ENCODE measurements around the gene DPP6.

Gene DPP6

DNA sequence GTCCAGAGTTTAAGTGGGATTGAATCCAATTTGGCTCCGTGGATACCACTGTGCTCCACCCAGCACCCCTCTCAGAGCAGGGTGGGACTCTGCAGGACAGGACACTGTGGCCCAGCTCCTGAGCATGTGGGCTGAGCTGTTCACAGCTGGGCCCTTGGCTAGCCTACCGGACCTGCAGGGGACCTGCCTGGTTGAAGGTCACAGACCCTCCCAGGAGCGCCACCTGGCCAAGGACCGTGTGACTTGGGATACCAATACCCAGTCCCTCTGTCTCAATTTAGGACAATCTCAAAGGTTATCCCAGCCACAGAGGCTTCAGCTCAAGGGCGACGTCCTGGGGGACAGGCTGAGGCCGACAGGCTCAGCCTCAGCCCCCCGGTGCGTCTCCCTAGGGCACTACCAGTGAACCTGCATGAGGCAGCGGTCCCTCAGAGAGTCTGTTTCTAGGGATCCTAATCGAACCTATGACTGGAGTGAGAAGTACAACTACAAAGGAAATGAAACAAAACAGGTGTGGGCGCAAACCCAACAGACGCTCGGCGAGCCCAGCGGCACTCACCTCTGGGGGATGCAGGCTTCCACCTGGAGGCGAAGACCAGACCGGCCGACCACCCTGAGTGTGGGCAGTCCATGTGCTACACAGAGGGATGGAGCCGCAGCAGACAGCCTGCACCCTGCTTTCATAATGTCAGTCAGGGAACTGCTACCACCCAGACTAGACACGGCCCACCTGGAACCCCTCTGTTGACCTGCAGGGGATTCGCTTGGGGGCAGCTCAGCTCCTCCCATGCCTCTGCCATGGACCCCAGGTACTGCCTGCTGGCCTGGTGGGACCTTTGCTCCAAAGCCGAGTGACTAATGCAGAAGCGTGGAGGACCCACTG lies 847.0 kb downstream of the DPP6 start:
- no peak for DNase-seq (ENCODE audit: low read depth)
- no peak overlapping the region for H3K4me3 ChIP-seq (ENCODE audit: control insufficient read depth, low read depth, low read length)
- TF ChIP-seq, protein P1, sequence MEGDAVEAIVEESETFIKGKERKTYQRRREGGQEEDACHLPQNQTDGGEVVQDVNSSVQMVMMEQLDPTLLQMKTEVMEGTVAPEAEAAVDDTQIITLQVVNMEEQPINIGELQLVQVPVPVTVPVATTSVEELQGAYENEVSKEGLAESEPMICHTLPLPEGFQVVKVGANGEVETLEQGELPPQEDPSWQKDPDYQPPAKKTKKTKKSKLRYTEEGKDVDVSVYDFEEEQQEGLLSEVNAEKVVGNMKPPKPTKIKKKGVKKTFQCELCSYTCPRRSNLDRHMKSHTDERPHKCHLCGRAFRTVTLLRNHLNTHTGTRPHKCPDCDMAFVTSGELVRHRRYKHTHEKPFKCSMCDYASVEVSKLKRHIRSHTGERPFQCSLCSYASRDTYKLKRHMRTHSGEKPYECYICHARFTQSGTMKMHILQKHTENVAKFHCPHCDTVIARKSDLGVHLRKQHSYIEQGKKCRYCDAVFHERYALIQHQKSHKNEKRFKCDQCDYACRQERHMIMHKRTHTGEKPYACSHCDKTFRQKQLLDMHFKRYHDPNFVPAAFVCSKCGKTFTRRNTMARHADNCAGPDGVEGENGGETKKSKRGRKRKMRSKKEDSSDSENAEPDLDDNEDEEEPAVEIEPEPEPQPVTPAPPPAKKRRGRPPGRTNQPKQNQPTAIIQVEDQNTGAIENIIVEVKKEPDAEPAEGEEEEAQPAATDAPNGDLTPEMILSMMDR (conservative IDR thresholded peaks at IDR 0.05; ENCODE audit: control insufficient read depth, insufficient read depth, low read depth, low read length) = no peak

DNA sequence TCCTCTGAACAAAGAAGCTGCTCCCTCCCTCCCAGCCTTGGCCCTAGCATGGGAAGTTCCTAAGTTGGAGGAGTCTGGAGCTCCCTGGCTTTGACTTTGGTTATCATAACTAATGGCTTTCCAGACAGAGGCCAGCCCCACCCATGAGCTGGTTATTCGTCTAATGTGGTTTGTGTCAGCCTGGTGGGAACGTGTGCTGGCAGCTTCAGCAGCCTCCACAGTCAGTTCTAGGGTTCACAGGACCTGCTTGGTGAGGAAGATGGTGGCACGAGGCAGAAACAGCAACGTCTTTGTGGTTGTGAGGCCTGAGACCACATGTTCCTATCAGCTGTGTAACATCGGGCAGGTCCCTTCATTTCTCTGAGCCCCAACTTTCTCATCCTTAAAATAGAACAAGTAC lies 847.7 kb downstream of the DPP6 start:
- TF ChIP-seq, protein P1 (conservative IDR thresholded peaks at IDR 0.05; ENCODE audit: control insufficient read depth, insufficient read depth, low read depth, low read length) = no peak
- DNase-seq (ENCODE audit: low read depth) = no peak

DNA sequence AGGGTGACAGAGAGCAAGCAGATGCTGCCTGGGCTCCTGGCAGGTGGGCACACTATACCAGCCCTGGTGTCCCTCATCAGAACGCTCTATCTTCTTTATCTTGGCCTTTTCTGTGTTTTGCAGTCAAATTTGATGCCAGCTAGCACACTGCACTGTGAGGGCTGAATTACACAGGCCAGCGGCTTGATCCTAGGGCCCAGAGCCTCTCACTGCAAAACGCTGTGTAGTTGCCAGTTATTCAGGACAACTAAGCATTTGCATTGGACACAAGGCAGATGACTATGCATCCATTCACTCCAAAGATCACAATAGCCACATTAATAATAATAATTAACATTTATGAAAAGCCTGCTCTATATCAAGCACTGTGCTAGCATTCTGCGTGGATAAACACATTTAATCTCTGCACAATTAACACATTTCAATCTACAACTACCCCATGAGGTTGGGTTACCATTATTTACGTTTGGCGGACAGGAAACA lies 850.4 kb downstream of the DPP6 start:
- TF ChIP-seq, protein P1 (conservative IDR thresholded peaks at IDR 0.05; ENCODE audit: control insufficient read depth, insufficient read depth, low read depth, low read length) = no peak
- DNase-seq (ENCODE audit: low read depth) = no peak
- H3K4me3 ChIP-seq (ENCODE audit: control insufficient read depth, low read depth, low read length) = no peak overlapping the region

More for the DNA sequence above, 847.7 kb downstream of the DPP6 start:
- H3K4me3 ChIP-seq (ENCODE audit: control insufficient read depth, low read depth, low read length) = no peak overlapping the region

DNA sequence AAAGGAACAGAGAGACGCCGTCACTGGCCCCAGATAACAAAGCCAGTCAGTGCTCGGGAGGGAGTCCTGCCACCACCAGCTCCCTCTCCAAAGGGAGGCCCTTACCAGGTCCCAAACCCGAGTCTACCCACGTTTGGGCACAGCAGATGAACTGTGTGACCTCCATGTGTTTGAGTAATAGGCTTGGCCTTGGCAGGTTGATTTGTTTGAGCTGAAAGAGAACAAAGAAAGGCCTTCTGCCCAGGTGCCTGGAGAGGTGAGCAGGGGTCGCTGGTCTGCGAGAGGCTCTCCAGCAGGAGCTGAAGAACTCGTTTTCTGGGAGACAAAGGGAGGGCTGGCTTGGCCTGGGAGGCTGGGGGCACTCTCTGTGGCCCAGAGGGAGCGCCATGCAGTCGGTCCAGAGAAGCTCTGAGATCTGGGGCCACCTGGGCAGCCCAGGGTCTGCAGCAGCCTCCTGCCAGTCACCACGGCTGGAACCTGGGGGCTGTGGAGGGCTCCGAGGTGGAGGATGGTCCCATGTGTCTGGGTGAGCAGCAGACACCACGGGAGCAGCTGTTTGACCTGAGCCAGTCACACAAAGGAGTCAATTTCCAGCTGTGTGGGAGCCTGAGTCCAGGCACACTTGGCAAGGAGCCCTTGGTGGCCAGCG lies 851.0 kb downstream of the DPP6 start:
- no peak overlapping the region for H3K4me3 ChIP-seq (ENCODE audit: control insufficient read depth, low read depth, low read length)
- TF ChIP-seq, protein P1 (conservative IDR thresholded peaks at IDR 0.05; ENCODE audit: control insufficient read depth, insufficient read depth, low read depth, low read length) = no peak
- DNase-seq (ENCODE audit: low read depth) = no peak

DNA sequence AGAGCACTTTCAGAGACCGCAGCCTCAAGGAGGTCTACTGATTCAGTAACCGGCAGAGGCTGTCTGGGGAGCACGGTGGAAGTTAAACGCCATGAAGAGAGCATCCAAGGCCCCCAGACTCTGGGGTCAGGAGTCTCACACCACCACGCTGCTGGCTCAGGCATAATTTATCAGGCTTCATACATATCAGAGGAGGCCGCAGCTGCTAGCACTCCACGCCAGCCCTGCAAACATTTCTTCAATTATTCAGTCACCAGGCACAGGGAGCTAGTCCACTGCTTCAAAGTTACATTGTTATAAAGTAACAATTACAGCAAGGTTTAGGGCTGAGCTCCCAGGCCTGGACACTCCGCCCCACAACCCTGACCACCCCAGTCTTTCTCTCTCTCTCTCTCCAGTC lies 852.9 kb downstream of the DPP6 start:
- TF ChIP-seq, protein P1 (conservative IDR thresholded peaks at IDR 0.05; ENCODE audit: control insufficient read depth, insufficient read depth, low read depth, low read length) = no peak
- no peak for DNase-seq (ENCODE audit: low read depth)
- no peak overlapping the region for H3K4me3 ChIP-seq (ENCODE audit: control insufficient read depth, low read depth, low read length)

DNA sequence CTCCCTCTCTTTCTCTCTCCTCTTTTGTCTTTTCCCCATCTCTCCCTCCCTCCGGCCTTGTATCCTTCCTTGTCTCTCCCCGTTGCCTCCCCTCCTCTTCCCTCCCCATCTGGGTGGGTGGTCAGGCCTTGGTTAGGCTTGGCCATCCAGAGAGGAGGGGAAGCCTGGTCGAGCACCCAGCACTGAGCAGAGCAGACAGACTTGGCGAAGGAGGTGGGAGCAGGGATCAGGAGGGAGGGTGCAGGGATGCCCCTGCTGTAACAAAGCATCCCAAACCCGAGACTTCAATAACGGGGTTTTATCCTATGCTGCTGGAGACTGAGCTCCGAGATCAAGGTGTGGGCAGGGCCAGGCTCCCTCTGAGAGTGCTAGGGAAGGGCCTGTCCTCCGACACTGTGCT lies 853.4 kb downstream of the DPP6 start:
- H3K4me3 ChIP-seq (ENCODE audit: control insufficient read depth, low read depth, low read length) = no peak overlapping the region
- TF ChIP-seq, protein P1 (conservative IDR thresholded peaks at IDR 0.05; ENCODE audit: control insufficient read depth, insufficient read depth, low read depth, low read length) = no peak
- DNase-seq (ENCODE audit: low read depth) = no peak

Measured in fibroblast of mammary gland (primary cell).